ENCODE results near the gene LRMDA. TPM values are rescaled to one million over a fixed set of nuclear protein-coding genes. Genes with fewer than 3 reads are reported as not detected.

The LRMDA gene
- total and polyA plus RNA-seq, 10 of the 15 experiments (the other 5 are each of a cell fraction or from before 2014, with no cell fraction given) = 0.07 to 0.54 (median 0.29) TPM; not detected in 4

- no peaks in the 10 kb centered on the region for H3K27me3 ChIP-seq (replicated peaks in 1 of 2; ENCODE audit: control insufficient read depth in 2 of 2, insufficient read depth in 2 of 2, low read length in 1 of 2)
- CTCF ChIA-PET = no interaction called here
- H3K27ac ChIP-seq (ENCODE audit: control insufficient read depth, insufficient read depth) = no peak overlapping the region
- no peaks in the 10 kb centered on the region for H3K4me1 ChIP-seq (ENCODE audit: control insufficient read depth, insufficient read depth, low read length)
- H3K36me3 ChIP-seq (ENCODE audit: control insufficient read depth in 2 of 2, insufficient read depth in 2 of 2, low read length in 1 of 2) = no peaks in the 10 kb centered on the region
- SMC1A ChIA-PET (ENCODE audit: uncharacterized antibody, unreplicated experiment) = no interaction called here
- TF ChIP-seq ELK1 (IDR thresholded peaks at IDR 0.05; ENCODE audit: low read depth, low read length) (no peak), E2F8 (IDR thresholded peaks at IDR 0.05; ENCODE audit: low read depth, partially characterized antibody) (no peak), HCFC1 (IDR thresholded peaks at IDR 0.05; ENCODE audit: low read length) (no peak), PRDM15 (CRISPR knock-in tag; IDR thresholded peaks at IDR 0.05) (no peak), EED (IDR thresholded peaks at IDR 0.05; ENCODE audit: low read depth) (no peak), EZH2 (IDR thresholded peaks at IDR 0.05; ENCODE audit: borderline replicate concordance, control insufficient read depth, low read depth, low read length) (no peak), SREBF1 (IDR thresholded peaks at IDR 0.05; ENCODE audit: low read length) (no peak), WRNIP1 (IDR thresholded peaks at IDR 0.05; ENCODE audit: borderline replicate concordance, low read depth, low read length) (no peak), NR2C2 (IDR thresholded peaks at IDR 0.05; ENCODE audit: borderline replicate concordance, control insufficient read depth, insufficient read length, low read depth) (no peak), SMC3 (IDR thresholded peaks at IDR 0.05; ENCODE audit: borderline replicate concordance, low read length) (no peak), SIX5 (IDR thresholded peaks at IDR 0.05; ENCODE audit: low read depth, low read length, severe bottlenecking) (no peak), ZNF207 (IDR thresholded peaks at IDR 0.05; ENCODE audit: borderline replicate concordance) (no peak), MYC (IDR thresholded peaks at IDR 0.05; ENCODE audit: insufficient read depth, insufficient read length, insufficient replicate concordance, low read length, severe bottlenecking) (no peak), CEBPB (IDR thresholded peaks at IDR 0.05; ENCODE audit: borderline replicate concordance in 1 of 2, low read depth in 2 of 2, low read length in 2 of 2) (no peak), PKNOX1 (IDR thresholded peaks at IDR 0.05) (no peak), NFYA (IDR thresholded peaks at IDR 0.05; ENCODE audit: borderline replicate concordance, low read depth, low read length) (no peak)
- H3K9me3 ChIP-seq (replicated peaks; ENCODE audit: control insufficient read depth, insufficient read depth, low read length) = no peaks in the 10 kb centered on the region
- H4K20me1 ChIP-seq (ENCODE audit: control insufficient read depth, insufficient read depth) = no peaks in the 10 kb centered on the region
- FAIRE-seq (no peak), ATAC-seq (no peak), DNase-seq (ENCODE audit: low read depth, low spot score) (no peak)
- RAD21 ChIA-PET (ENCODE audit: unreplicated experiment) = no interaction called here
- 42% methylated on average over 6 of the region's 6 CpGs for WGBS (ENCODE audit: insufficient coverage, insufficient replicate concordance, low lambda C conversion rate, missing lambda C conversion rate)
- no TSS peak for BruUV-seq (replicated peaks)
- H2AFZ ChIP-seq (ENCODE audit: control insufficient read depth, low read depth, low read length) = no peak overlapping the region
- intact Hi-C loops (cut with micrococcal nuclease; ENCODE audit: unreplicated experiment) (no loop called here), in situ Hi-C loops (cut with MboI) (no loop called here)
- H3K9ac ChIP-seq (ENCODE audit: control insufficient read depth, insufficient read depth, low read length) = no peak overlapping the region
- no peaks in the 10 kb centered on the region for H3K79me2 ChIP-seq (ENCODE audit: control insufficient read depth, insufficient read depth, low read length)
- POLR2A ChIA-PET = no interaction called here
- no peak overlapping the region for H3K4me2 ChIP-seq (ENCODE audit: control insufficient read depth, insufficient read depth)
- H3K4me3 ChIP-seq = no peak overlapping the region
Measured at GRCh38 chr10:76396134-76396533, 964.7 kb downstream of the LRMDA start.

Data from GM12878 (cell line).